Neural progenitor cell (in vitro differentiated cells): ENCODE measurements around the gene CLEC9A. TPM values are rescaled to one million over a fixed set of nuclear protein-coding genes. Genes with fewer than 3 reads are reported as not detected.
"Not testable (repeated sequence)": the region's sequence is repeated elsewhere in the genome, so short reads cannot be mapped to it uniquely, and the experiment has no call there.

Experiments used
- DNase-seq: peaks from one replicate; pipeline ENCODE4 v3.0.0-alpha.2; 2016; ENCODE audit warnings: low spot score
- H2AFZ ChIP-seq: fragments of 200-600 bp; sonication (generic); replicated peaks from 2 replicates; pipeline ENCODE4 v1.6.1; 2016; ENCODE audit warnings: antibody characterized with exemption
- H3F3A ChIP-seq: fragments of 200-600 bp; sonication (generic); 2 replicates; pipeline ENCODE4 v1.6.1; 2016; ENCODE audit warnings: antibody characterized with exemption, low read depth
- H3K27ac ChIP-seq: fragments of 200-600 bp; sonication (generic); 2 replicates; pipeline ENCODE4 v1.5.1; 2016; ENCODE audit warnings: mild to moderate bottlenecking
- H3K27me3 ChIP-seq: fragments of 200-600 bp; sonication (generic); 2 replicates; pipeline ENCODE4 v1.6.1; 2016; ENCODE audit warnings: mild to moderate bottlenecking, moderate library complexity
- H3K36me3 ChIP-seq: fragments of 200-600 bp; sonication (generic); 2 replicates; pipeline ENCODE4 v1.5.1; 2016
- H3K4me1 ChIP-seq: fragments of 200-600 bp; sonication (generic); 2 replicates; pipeline ENCODE4 v1.6.1; 2016; ENCODE audit warnings: mixed run types
- H3K4me2 ChIP-seq: fragments of 200-600 bp; sonication (generic); 2 replicates; pipeline ENCODE4 v1.6.1; 2016
- H3K4me3 ChIP-seq: fragments of 200-600 bp; sonication (generic); 2 replicates; pipeline ENCODE4 v1.5.1; 2016
- H3K79me2 ChIP-seq: fragments of 200-600 bp; sonication (generic); 2 replicates; pipeline ENCODE4 v1.6.1; 2016; ENCODE audit warnings: low read depth
- H3K9ac ChIP-seq: fragments of 200-600 bp; sonication (generic); 2 replicates; pipeline ENCODE4 v1.6.1; 2016
- H3K9me3 ChIP-seq: fragments of 200-600 bp; sonication (generic); 2 replicates; pipeline ENCODE4 v1.5.1; 2016; ENCODE audit warnings: low read depth
- H4K20me1 ChIP-seq: fragments of 200-600 bp; sonication (generic); 2 replicates; pipeline ENCODE4 v1.6.1; 2016; ENCODE audit warnings: low read depth
- H3K27ac Mint-ChIP-seq: 3 replicates; pipeline ENCODE4 v1.8.0; 2021; ENCODE audit warnings: mixed read lengths
- H3K27me3 Mint-ChIP-seq: 2 replicates; pipeline ENCODE4 v1.8.0; 2022; ENCODE audit warnings: low read depth, mild to moderate bottlenecking, inconsistent platforms, moderate library complexity, mixed read lengths; ENCODE audit not compliant: insufficient read depth
- H3K36me3 Mint-ChIP-seq: 3 replicates; pipeline ENCODE4 v1.8.0; 2021; ENCODE audit warnings: mixed read lengths
- H3K4me1 Mint-ChIP-seq: 3 replicates; pipeline ENCODE4 v1.8.0; 2021; ENCODE audit warnings: mixed read lengths
- H3K4me3 Mint-ChIP-seq: 3 replicates; pipeline ENCODE4 v1.8.0; 2021; ENCODE audit warnings: mild to moderate bottlenecking, moderate library complexity, mixed read lengths
- H3K9me3 Mint-ChIP-seq: 3 replicates; pipeline ENCODE4 v1.8.0; 2020; ENCODE audit warnings: mixed read lengths
- CTCF ChIP-seq: fragments of 200-600 bp; sonication (generic); IDR thresholded peaks from 2 replicates; pipeline ENCODE4 v1.5.1; 2017; ENCODE audit warnings: antibody characterized with exemption, mild to moderate bottlenecking
- EZH2 ChIP-seq: fragments of 200-600 bp; sonication (generic); IDR thresholded peaks from 2 replicates; pipeline ENCODE4 v1.6.1; 2017; ENCODE audit warnings: antibody characterized with exemption, mild to moderate bottlenecking, moderate library complexity
- EZH2phosphoT487 ChIP-seq: fragments of 200-600 bp; sonication (generic); IDR thresholded peaks from 2 replicates; pipeline ENCODE4 v1.6.1; 2017; ENCODE audit warnings: antibody characterized with exemption
- total RNA-seq: library from RNA; depleted of rRNA; stranded (reverse); fragments of >200 nt; gene quantifications from 2 replicates; pipeline ENCODE4 v1.2.3, GENCODE V29; 2015; ENCODE audit warnings: low replicate concordance

Gene CLEC9A
- total RNA-seq, 1 donor from 2014 or later, result not detected

- H3F3A ChIP-seq, result no peaks in the 10 kb centered on the region
- H3K4me2 ChIP-seq, result no peak overlapping the region
- H3K4me3 ChIP-seq, result no peak overlapping the region
- no peak overlapping the region for H3K9ac ChIP-seq
- no peaks in the 10 kb centered on the region for H3K4me1 ChIP-seq
- no peak overlapping the region for H2AFZ ChIP-seq
- Mint-ChIP-seq H3K36me3 (no peaks in the 10 kb centered on the region), H3K9me3 (no peaks in the 10 kb centered on the region), H3K4me1 (peaks cover 5% of the 10 kb centered on the region), H3K4me3 (no peak overlapping the region), H3K27ac (no peak overlapping the region), H3K27me3 (no peaks in the 10 kb centered on the region)
- no peaks in the 10 kb centered on the region for H3K9me3 ChIP-seq
- no peak overlapping the region for H3K27ac ChIP-seq
- no peaks in the 10 kb centered on the region for H4K20me1 ChIP-seq
- no peaks in the 10 kb centered on the region for H3K79me2 ChIP-seq
- no peak for DNase-seq
- H3K27me3 ChIP-seq, result no peaks in the 10 kb centered on the region
- TF ChIP-seq EZH2phosphoT487 (no peak), CTCF (no peak), EZH2 (no peak)
- H3K36me3 ChIP-seq, result no peaks in the 10 kb centered on the region
Observed at GRCh38 chr12:10016881-10017280, 13.6 kb upstream of the CLEC9A start.

- Histone ChIP-seq H3K27me3 (no peaks in the 10 kb centered on the region), H3K9ac (no peak overlapping the region), H3K4me2 (no peak overlapping the region), H4K20me1 (no peaks in the 10 kb centered on the region), H2AFZ (no peak overlapping the region), H3K79me2 (no peaks in the 10 kb centered on the region), H3F3A (no peaks in the 10 kb centered on the region), H3K9me3 (no peaks in the 10 kb centered on the region), H3K27ac (no peak overlapping the region), H3K4me3 (no peak overlapping the region), H3K4me1 (no peaks in the 10 kb centered on the region), H3K36me3 (no peaks in the 10 kb centered on the region)
- Mint-ChIP-seq H3K4me1 (peaks cover 5% of the 10 kb centered on the region), H3K27ac (no peak overlapping the region), H3K36me3 (no peaks in the 10 kb centered on the region), H3K9me3 (no peaks in the 10 kb centered on the region), H3K27me3 (no peaks in the 10 kb centered on the region), H3K4me3 (no peak overlapping the region)
- DNase-seq, result no peak
- no peak for TF ChIP-seq EZH2
- TF ChIP-seq CTCF, result no peak
Observed at GRCh38 chr12:10018386-10018785, 12.1 kb upstream of the CLEC9A start.

- H3K4me3 Mint-ChIP-seq, result no peak overlapping the region
- peaks cover 5% of the 10 kb centered on the region for H3K4me1 Mint-ChIP-seq
- Histone ChIP-seq H3K4me2 (no peak overlapping the region), H3K9me3 (no peaks in the 10 kb centered on the region), H3K27me3 (no peaks in the 10 kb centered on the region), H3K9ac (no peak overlapping the region), H3K27ac (no peak overlapping the region), H2AFZ (no peak overlapping the region), H3F3A (no peaks in the 10 kb centered on the region), H4K20me1 (no peaks in the 10 kb centered on the region), H3K4me1 (no peaks in the 10 kb centered on the region), H3K79me2 (no peaks in the 10 kb centered on the region), H3K36me3 (no peaks in the 10 kb centered on the region), H3K4me3 (no peak overlapping the region)
- H3K36me3 Mint-ChIP-seq, result no peaks in the 10 kb centered on the region
- H3K27ac Mint-ChIP-seq, result no peak overlapping the region
- TF ChIP-seq EZH2phosphoT487 (no peak), EZH2 (no peak), CTCF (no peak)
- no peak for DNase-seq
- H3K9me3 Mint-ChIP-seq, result no peaks in the 10 kb centered on the region
- H3K27me3 Mint-ChIP-seq, result peaks cover 2% of the 10 kb centered on the region
Observed at GRCh38 chr12:10021342-10021741, 9.1 kb upstream of the CLEC9A start.

DNA sequence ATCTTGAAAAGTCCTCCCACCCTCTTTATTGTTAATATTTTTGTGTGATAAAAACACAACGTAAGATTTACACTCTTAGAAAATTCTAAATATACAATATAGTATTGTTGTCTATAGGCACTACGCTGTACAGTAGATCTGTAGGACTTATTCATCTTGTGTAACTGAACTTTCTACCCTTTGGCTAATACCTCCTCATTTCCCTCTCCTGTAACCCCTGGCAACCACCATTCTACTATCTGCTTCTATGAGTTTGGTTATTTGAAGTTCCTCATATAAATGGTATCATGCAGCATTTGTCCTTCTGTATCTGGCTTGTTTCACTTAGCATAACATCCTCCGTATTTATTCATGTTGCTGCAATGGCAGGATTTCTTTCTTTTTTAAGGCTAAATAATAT, 5.2 kb upstream of the CLEC9A start:
- no peaks in the 10 kb centered on the region for H4K20me1 ChIP-seq
- no peak for DNase-seq
- no peaks in the 10 kb centered on the region for H3K27me3 ChIP-seq
- H3K9me3 Mint-ChIP-seq, result no peaks in the 10 kb centered on the region
- H3K36me3 Mint-ChIP-seq, result no peaks in the 10 kb centered on the region
- H3K27ac Mint-ChIP-seq, result no peak overlapping the region
- no peaks in the 10 kb centered on the region for H3K4me1 ChIP-seq
- H3K4me3 Mint-ChIP-seq, result no peak overlapping the region
- no peak overlapping the region for H3K9ac ChIP-seq
- H3F3A ChIP-seq, result no peaks in the 10 kb centered on the region
- H3K9me3 ChIP-seq, result no peaks in the 10 kb centered on the region
- H3K27me3 Mint-ChIP-seq, result peaks cover 4% of the 10 kb centered on the region
- H3K27ac ChIP-seq, result no peak overlapping the region
- TF ChIP-seq EZH2phosphoT487 (no peak), CTCF (no peak), EZH2 (no peak)
- no peak overlapping the region for H3K4me3 ChIP-seq
- no peaks in the 10 kb centered on the region for H3K4me1 Mint-ChIP-seq
- no peaks in the 10 kb centered on the region for H3K79me2 ChIP-seq
- no peak overlapping the region for H2AFZ ChIP-seq
- no peaks in the 10 kb centered on the region for H3K36me3 ChIP-seq
- H3K4me2 ChIP-seq, result no peak overlapping the region

DNA sequence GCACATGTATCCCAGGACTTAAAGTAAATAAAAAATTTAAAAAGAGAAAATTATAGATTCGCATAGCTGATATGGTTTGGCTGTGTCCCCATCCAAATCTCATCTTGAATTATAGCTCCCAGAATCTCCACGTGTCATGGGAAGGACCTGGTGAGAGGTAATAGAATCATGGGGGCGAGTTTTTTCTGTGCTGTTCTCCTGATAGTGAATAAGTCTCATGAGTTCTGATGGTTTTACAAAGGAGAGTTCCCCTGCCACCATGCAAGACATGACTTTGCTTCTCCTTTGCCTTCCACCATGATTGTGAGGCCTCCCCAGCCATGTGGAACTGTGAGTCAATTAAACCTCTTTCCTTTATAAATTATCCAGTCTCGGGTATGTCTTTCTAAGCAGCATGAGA, 3.8 kb upstream of the CLEC9A start:
- H3K9ac ChIP-seq, H3K27me3 Mint-ChIP-seq, H3F3A ChIP-seq, H4K20me1 ChIP-seq, DNase-seq, H2AFZ ChIP-seq, H3K4me1 Mint-ChIP-seq, H3K4me2 ChIP-seq, H3K9me3 Mint-ChIP-seq, H3K27me3 ChIP-seq, H3K27ac ChIP-seq, H3K4me3 Mint-ChIP-seq, H3K36me3 Mint-ChIP-seq, H3K36me3 ChIP-seq, H3K79me2 ChIP-seq, H3K4me1 ChIP-seq, H3K4me3 ChIP-seq, H3K27ac Mint-ChIP-seq, H3K9me3 ChIP-seq: not testable (repeated sequence)
